GM10248 (cell line): ENCODE data around the gene OR6A2.

Experiments
- CTCF ChIA-PET: fragments of 300-600 bp; sonication (Branson Sonifier 250); formaldehyde crosslinking; extraction: SDS; loops from one replicate; lab custom pipeline; 2021; ENCODE audit warnings: antibody characterized with exemption; lab: Yijun Ruan, JAX
- POLR2A ChIA-PET: fragments of 350-650 bp; sonication (Branson Sonifier 250); formaldehyde crosslinking; extraction: SDS; loops from one replicate; lab custom pipeline; 2020; ENCODE audit warnings: antibody characterized with exemption; lab: Yijun Ruan, JAX
- DNase-seq: peaks from one replicate; pipeline ENCODE4 v3.0.0; 2012; ENCODE audit errors: extremely low spot score
- TF ChIP-seq, protein P1 (sequence below): IDR thresholded peaks from 2 replicates; pipeline ENCODE4 v1.5.1; 2012; ENCODE audit warnings: mild to moderate bottlenecking, low read depth; ENCODE audit errors: extremely low read depth, missing control alignments, control extremely low read depth

The OR6A2 gene

DNA sequence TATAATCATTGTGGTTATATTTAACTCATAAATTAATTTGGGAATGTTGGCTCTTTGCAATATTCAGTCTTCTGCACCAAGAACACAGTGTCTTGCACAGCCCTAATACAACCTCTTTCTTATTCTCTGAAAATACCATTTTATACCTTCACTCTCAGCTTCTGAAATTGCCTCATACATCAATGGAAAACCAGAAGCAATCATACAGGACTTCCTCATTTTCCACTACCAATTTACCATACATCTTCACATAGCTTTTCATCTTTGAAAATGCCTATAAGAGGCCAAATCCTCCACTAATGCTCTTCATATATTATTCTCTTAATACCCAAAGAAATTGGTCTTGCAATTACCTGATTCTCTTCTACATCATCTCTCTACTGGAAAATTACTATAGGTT is 21.0 kb downstream of the OR6A2 start:
- TF ChIP-seq, protein P1, sequence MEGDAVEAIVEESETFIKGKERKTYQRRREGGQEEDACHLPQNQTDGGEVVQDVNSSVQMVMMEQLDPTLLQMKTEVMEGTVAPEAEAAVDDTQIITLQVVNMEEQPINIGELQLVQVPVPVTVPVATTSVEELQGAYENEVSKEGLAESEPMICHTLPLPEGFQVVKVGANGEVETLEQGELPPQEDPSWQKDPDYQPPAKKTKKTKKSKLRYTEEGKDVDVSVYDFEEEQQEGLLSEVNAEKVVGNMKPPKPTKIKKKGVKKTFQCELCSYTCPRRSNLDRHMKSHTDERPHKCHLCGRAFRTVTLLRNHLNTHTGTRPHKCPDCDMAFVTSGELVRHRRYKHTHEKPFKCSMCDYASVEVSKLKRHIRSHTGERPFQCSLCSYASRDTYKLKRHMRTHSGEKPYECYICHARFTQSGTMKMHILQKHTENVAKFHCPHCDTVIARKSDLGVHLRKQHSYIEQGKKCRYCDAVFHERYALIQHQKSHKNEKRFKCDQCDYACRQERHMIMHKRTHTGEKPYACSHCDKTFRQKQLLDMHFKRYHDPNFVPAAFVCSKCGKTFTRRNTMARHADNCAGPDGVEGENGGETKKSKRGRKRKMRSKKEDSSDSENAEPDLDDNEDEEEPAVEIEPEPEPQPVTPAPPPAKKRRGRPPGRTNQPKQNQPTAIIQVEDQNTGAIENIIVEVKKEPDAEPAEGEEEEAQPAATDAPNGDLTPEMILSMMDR = no peak
- ChIA-PET POLR2A (no interaction called here), CTCF (interaction anchor here (1.6 to 2.2 kb wide), 2 partner anchors 20 to 34 kb away, joined by 4 to 7 read pairs; no protein-coding TSS in a partner anchor)
- no peak for DNase-seq

DNA sequence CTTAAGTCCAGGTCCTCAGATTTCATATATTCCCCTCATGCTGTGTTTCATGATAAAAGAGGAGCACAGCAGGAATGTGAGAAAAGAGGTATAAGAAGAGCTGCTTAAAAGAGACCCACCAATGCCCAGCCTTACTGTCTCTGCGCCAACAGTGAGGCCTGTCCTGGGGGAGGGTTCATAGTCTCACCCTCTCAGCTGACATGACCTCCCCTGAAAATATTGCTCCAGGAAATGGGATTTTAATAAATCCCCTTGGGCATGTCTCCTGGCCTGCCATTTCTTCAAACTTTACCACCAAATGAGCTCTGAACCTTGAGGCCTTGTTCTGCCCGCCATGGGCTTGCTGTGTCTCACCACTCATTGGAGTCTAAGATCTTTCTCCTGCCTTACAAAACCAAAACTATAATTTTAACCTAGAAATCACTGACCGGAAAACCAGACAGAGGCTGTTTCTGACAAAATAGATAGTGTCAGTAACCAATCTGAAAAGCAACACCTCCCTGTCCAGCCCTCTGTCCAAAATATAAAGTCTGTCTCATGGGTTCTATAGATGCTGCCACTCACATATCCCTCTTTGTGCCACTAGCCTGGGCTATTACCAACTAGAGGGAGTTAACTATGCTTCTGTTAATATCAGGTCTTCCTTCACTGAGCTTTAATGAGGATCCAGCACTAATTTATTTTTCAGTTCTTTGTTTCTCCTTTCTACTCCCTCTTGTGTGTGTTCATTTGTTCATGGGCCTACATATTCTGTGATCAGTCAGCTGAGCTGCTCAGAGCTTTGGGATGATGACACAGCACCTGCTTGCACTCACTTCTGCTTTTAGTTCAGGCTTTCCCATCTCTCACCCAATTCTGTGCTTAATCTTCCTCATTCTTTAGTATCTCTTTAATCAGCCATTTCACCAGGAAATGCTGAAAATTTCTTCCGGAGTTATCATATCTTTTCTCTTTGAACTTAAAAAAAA is 27.3 kb downstream of the OR6A2 start, which contains the start of gene OR2AG2:
TSS of gene OR2AG2 (minus strand) at position 51 of the 968 bp plus-strand sequence. CDS start 3,019 bp downstream, outside the sequence.
- DNase-seq = peak; percentile 49
- ChIA-PET POLR2A (no interaction called here), CTCF (interaction anchor here (0.7 to 2.8 kb wide), 6 partner anchors 13 to 40 kb away, joined by 3 to 20 read pairs (median 5); no protein-coding TSS in a partner anchor)

DNA sequence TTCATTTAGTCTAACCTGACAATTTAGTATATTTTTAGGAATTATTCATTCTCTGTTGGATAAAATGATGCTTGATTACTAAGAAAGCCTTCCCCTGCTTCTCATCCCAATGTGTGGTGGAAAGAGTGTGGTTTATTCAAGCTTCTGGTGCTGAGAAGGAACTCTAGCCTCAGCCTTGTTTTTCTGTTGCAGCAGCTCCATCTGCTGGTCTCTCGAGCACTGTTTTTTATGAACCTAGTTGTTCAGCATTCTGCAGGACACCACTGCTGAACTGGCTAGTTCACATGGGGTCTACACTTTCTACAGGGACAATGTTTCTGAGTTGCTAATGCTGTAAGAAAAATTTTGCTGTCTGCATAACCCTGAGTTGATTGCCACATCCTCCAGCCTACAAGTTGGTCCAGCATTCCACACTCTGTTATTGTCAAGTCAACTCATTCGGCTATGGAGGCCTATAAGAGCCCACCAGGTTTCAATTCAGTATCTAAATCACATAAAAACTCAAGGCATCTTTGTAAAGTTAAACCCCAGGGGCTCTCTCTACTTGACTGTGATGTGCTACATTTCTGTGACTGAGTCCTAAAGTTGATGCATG is 42.0 kb downstream of the OR6A2 start:
- TF ChIP-seq, protein P1 = peak; percentile 69
- ChIA-PET CTCF (interaction anchor here (0.6 to 15.2 kb wide), 19 partner anchors 10 to 686 kb away, joined by 3 to 259 read pairs (median 4); partner anchors contain the start of gene OR2AG2), POLR2A (no interaction called here)
- peak; percentile 34 for DNase-seq

More for the DNA sequence above, 27.3 kb downstream of the OR6A2 start, which contains the start of gene OR2AG2:
- TF ChIP-seq, protein P1 = no peak

DNA sequence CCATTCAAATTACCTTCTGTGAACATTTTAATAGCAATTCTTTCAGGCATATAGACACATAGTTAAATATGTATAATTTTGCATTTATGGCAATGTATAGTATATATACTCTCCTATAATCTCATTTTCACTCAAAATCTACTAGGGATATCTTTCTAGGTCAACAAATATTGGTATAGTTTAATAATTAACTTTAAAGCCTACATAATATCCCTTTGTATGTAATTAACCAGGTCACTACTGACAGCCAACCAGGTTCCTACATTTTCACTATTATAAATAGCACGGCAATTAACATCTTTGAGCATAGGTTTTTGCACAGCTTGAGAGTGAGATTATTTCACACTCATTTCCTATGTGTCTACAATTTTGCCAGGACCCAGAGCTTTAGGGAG is 43.5 kb downstream of the OR6A2 start:
- DNase-seq = no peak
- TF ChIP-seq, protein P1 = no peak
- ChIA-PET CTCF (interaction anchor here (0.6 to 15.2 kb wide), 29 partner anchors 10 to 939 kb away, joined by 3 to 259 read pairs (median 5); partner anchors contain the start of genes OR2AG2 and ZNF215), POLR2A (no interaction called here)

DNA sequence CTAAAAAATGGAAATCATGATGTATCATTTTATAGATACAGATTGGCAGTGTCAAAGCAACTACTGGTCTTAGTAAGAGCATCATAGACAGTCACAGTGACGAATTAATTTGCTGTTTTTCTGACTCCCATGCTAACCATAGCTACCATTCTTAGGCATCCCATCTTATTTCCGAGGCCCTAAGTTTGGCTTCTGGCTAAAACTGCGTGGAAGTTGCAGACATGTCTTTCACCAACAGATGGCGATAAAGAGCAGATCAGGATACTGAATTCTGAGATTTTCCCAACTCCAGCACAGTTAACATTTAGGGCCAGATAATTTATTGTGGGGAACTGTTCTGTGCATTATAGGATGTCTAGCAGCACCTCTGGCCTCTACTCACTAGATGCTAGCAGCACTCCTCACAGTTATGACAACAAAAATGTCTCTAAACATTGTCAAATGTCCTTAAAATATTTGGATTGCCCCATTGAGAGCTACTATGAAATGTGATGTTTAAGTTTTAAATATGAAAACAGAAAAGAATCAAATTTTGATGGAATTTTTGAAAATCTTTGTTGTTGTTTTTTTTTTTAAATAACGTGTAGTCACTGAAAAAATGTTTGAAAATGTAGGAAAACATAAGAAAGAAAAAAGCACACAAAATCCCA is 44.1 kb downstream of the OR6A2 start:
- ChIA-PET POLR2A (no interaction called here), CTCF (interaction anchor here (0.6 to 15.2 kb wide), 45 partner anchors 10 to 939 kb away, joined by 3 to 259 read pairs (median 4); partner anchors contain the start of genes MRPL17, OR2AG1, OR2AG2 and ZNF215)
- TF ChIP-seq, protein P1 = peak; percentile 88
- peak; percentile 46 for DNase-seq

DNA sequence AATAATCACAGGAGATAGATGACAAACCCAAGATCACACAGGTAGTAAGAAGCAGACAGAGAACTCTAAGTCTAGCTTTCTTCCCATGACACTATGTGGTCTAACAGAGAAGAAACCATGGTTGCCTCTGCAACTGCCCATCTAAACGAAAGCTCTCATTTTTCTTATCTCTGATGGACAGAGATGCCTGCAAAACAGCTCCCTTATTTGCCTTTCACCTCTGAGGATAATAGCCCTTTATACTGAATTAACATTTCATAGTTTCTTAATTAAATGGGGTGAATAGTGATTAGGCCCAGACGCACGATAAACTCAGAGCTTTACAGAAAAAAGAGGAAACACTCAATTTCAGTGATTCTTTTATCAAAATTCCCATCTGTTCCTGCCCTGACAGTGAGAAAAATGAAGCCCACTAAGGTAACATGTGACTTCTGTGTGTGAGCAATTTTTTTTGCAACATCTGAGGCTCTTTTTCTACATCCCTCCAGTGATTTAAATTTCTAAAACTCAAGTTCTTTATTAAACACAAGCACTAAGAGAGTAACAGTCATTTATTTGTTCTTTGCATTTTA is 52.3 kb downstream of the OR6A2 start:
- ChIA-PET CTCF (interaction anchor here (1.5 to 15.2 kb wide), 5 partner anchors 9 to 368 kb away, joined by 5 to 259 read pairs (median 8); partner anchors contain the start of gene MRPL17), POLR2A (no interaction called here)
- TF ChIP-seq, protein P1 = no peak
- no peak for DNase-seq
